ENCODE results near the gene MLANA. TPM values are rescaled to one million over a fixed set of nuclear protein-coding genes. Genes with fewer than 3 reads are reported as not detected.

The MLANA gene
- total and polyA plus RNA-seq, 10 of the 15 experiments (the other 5 are each of a cell fraction or from before 2014, with no cell fraction given), result 0.11 to 0.26 (median 0.13) TPM; not detected in 6

DNA sequence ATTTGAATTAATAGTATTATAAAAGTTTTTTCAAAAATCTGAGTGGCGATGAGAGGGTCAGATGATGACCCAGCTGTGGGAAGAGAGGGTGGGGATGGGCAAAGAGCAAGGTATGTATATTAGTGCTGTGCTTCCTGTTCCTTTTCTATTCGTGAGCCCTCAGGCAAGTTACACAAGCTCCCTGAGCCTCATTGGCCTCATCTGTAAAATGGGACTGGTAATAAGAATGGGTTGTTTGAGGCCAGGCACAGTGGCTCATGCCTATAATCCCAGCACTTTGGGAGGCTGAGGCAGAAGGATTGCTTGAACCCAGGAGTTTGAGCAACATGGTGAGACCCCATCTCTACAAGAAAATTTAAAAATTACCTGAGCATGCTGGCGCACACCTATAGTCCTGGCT, 24.0 kb upstream of the MLANA start (continued):
- TF ChIP-seq MYC (IDR thresholded peaks at IDR 0.05; ENCODE audit: insufficient read depth, insufficient read length, insufficient replicate concordance, low read length, severe bottlenecking) (no peak), CHD4 (IDR thresholded peaks at IDR 0.05) (no peak)

DNA sequence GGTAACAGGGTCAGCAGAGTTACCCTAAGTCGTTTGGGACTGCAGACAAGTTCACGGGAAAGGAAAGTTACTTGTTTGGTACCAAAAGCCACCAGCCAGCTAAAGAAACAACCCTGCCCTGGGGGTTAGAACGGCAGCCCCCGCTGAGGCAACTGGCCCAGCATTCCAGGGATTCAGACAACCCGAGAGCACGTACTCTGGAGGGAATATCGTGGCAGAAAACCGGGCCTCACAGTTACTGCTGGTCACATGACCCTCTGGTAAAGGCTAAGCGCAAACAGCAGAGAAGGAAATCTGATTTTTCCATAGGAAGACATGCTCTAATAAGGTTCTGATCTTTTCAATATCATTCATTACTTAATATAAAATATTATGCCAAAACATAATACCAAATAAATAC, 22.5 kb upstream of the MLANA start:
- intact Hi-C loops (cut with micrococcal nuclease; ENCODE audit: unreplicated experiment), result no loop called here
- in situ Hi-C loops (cut with MboI), result no loop called here
- Histone ChIP-seq H3K9ac (ENCODE audit: control insufficient read depth, insufficient read depth, low read length) (no peak overlapping the region), H3K4me1 (ENCODE audit: control insufficient read depth, insufficient read depth, low read length) (no peaks in the 10 kb centered on the region), H3K79me2 (ENCODE audit: control insufficient read depth, insufficient read depth, low read length) (no peaks in the 10 kb centered on the region), H3K27ac (ENCODE audit: control insufficient read depth, insufficient read depth) (no peak overlapping the region), H3K4me3 (no peak overlapping the region), H3K9me3 (replicated peaks; ENCODE audit: control insufficient read depth, insufficient read depth, low read length) (no peaks in the 10 kb centered on the region), H2AFZ (ENCODE audit: control insufficient read depth, low read depth, low read length) (no peak overlapping the region), H3K4me2 (ENCODE audit: control insufficient read depth, insufficient read depth) (no peak overlapping the region), H3K36me3 (ENCODE audit: control insufficient read depth in 2 of 2, insufficient read depth in 2 of 2, low read length in 1 of 2) (no peaks in the 10 kb centered on the region), H4K20me1 (ENCODE audit: control insufficient read depth, insufficient read depth) (no peaks in the 10 kb centered on the region), H3K27me3 (replicated peaks in 1 of 2; ENCODE audit: control insufficient read depth in 2 of 2, insufficient read depth in 2 of 2, low read length in 1 of 2) (no peaks in the 10 kb centered on the region)
- DNase-seq (ENCODE audit: low read depth, low spot score) (no peak), ATAC-seq (no peak), FAIRE-seq (no peak)
- ChIA-PET POLR2A (no interaction called here), RAD21 (ENCODE audit: unreplicated experiment) (interaction anchor here (1.2 kb wide), 1 partner anchor 186 kb away, joined by 3 read pairs; no protein-coding TSS in a partner anchor), CTCF (interaction anchor here (1.1 to 2.6 kb wide), 5 partner anchors 16 to 186 kb away, joined by 3 to 10 read pairs (median 5); no protein-coding TSS in a partner anchor), SMC1A (ENCODE audit: uncharacterized antibody, unreplicated experiment) (interaction anchor here (0.9 to 2.2 kb wide), 6 partner anchors 17 to 36 kb away, joined by 3 to 6 read pairs (median 4); partner anchors contain the start of gene ERMP1)
- WGBS (ENCODE audit: insufficient coverage, insufficient replicate concordance, low lambda C conversion rate, missing lambda C conversion rate), result 82% methylated on average over 9 of the region's 9 CpGs
- no TSS peak for BruUV-seq (replicated peaks)
- no peak for TF ChIP-seq NR2C2 (IDR thresholded peaks at IDR 0.05; ENCODE audit: borderline replicate concordance, control insufficient read depth, insufficient read length, low read depth)
- TF ChIP-seq, protein P1, sequence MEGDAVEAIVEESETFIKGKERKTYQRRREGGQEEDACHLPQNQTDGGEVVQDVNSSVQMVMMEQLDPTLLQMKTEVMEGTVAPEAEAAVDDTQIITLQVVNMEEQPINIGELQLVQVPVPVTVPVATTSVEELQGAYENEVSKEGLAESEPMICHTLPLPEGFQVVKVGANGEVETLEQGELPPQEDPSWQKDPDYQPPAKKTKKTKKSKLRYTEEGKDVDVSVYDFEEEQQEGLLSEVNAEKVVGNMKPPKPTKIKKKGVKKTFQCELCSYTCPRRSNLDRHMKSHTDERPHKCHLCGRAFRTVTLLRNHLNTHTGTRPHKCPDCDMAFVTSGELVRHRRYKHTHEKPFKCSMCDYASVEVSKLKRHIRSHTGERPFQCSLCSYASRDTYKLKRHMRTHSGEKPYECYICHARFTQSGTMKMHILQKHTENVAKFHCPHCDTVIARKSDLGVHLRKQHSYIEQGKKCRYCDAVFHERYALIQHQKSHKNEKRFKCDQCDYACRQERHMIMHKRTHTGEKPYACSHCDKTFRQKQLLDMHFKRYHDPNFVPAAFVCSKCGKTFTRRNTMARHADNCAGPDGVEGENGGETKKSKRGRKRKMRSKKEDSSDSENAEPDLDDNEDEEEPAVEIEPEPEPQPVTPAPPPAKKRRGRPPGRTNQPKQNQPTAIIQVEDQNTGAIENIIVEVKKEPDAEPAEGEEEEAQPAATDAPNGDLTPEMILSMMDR (IDR thresholded peaks at IDR 0.05 in 2 of 3, conservative IDR thresholded peaks at IDR 0.05 in 1 of 3; ENCODE audit: control insufficient read depth in 2 of 3, extremely low read depth in 1 of 3, insufficient read depth in 1 of 3, low read depth in 3 of 3, low read length in 3 of 3), result no peak
- no peak for TF ChIP-seq ETV6 (conservative IDR thresholded peaks at IDR 0.05 in 1 of 2, IDR thresholded peaks at IDR 0.05 in 1 of 2; ENCODE audit: borderline replicate concordance in 1 of 2, low read depth in 1 of 2)
- TF ChIP-seq IRF4 (IDR thresholded peaks at IDR 0.05; ENCODE audit: low read depth, low read length), result no peak
- no peak for TF ChIP-seq SP1 (IDR thresholded peaks at IDR 0.05; ENCODE audit: low read depth, low read length)
- TF ChIP-seq KAT2A (conservative IDR thresholded peaks at IDR 0.05; ENCODE audit: control insufficient read depth, low read depth, low read length), result no peak
- no peak for TF ChIP-seq HCFC1 (IDR thresholded peaks at IDR 0.05; ENCODE audit: low read length)
- TF ChIP-seq NBN (IDR thresholded peaks at IDR 0.05), result no peak
- no peak for TF ChIP-seq RBBP5 (conservative IDR thresholded peaks at IDR 0.05)
- no peak for TF ChIP-seq TBL1XR1 (IDR thresholded peaks at IDR 0.05; ENCODE audit: low read depth, low read length)
- TF ChIP-seq STAT1 (conservative IDR thresholded peaks at IDR 0.05), result no peak
- no peak for TF ChIP-seq DPF2 (IDR thresholded peaks at IDR 0.05)
- TF ChIP-seq REST (IDR thresholded peaks at IDR 0.05; ENCODE audit: low read depth, low read length), result no peak
- TF ChIP-seq RFX5 (IDR thresholded peaks at IDR 0.05; ENCODE audit: low read depth, low read length), result no peak
- no peak for TF ChIP-seq PAX5 (IDR thresholded peaks at IDR 0.05; ENCODE audit: borderline replicate concordance, low read depth, low read length)
